AG04449 (cell line): ENCODE results near the gene INO80C.
"Not testable (repeated sequence)": the region's sequence is repeated elsewhere in the genome, so short reads cannot be mapped to it uniquely, and the experiment has no call there.

Experiments
- CTCF ChIA-PET: fragments of 350-600 bp; formaldehyde crosslinking; extraction: SDS; loops from one replicate; lab custom pipeline; 2021; ENCODE audit warnings: antibody characterized with exemption; lab: Yijun Ruan, JAX
- POLR2A ChIA-PET: fragments of 400-600, 350-600 bp; formaldehyde crosslinking; extraction: SDS; loops from one replicate; lab custom pipeline; 2020; ENCODE audit warnings: antibody characterized with exemption, inconsistent platforms; lab: Yijun Ruan, JAX
- DNase-seq: peaks from one replicate; pipeline ENCODE4 v3.0.0-alpha.2; 2010; ENCODE audit warnings: low read depth, low spot score
- H3K4me3 ChIP-seq: 2 replicates; pipeline ENCODE4 v1.5.1; 2011; ENCODE audit warnings: low read depth, mild to moderate bottlenecking, control low read depth, low read length
- TF ChIP-seq, protein P1 (sequence below): IDR thresholded peaks from one replicate; pipeline ENCODE4 v1.5.1; 2011; ENCODE audit warnings: mild to moderate bottlenecking, moderate library complexity, low read length, control low read depth, inconsistent platforms; ENCODE audit not compliant: insufficient read depth; ENCODE audit errors: missing control alignments

The INO80C gene

DNA sequence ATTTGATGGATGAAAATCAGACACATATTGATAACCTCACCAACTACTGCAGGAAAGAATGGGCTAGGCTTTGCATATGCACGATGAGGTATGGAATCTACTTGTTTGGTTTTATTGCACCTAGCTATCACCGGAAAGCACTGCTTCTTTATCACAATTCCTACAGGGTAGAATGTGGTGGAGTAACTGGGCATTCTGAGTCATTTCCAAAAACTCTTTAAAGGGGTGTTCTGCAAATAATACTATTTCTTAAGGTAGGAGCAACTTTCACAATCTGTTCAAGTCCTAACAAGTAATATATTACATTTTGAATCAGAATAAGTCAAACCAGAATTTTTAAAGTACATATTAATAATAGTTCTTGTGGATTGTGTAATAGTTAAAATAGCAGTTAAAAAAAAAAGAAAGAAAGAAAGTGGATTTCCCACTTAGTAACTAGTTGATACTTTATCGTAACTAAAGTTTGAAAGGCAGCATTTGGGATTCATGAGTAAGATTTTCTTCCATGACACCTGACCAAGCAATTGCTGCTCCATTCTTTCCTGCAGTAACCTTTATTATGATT lies 40.5 kb downstream of the INO80C start:
- ChIA-PET POLR2A (no interaction called here), CTCF (interaction anchor here (0.9 kb wide), 1 partner anchor 13 kb away, joined by 3 read pairs; no protein-coding TSS in a partner anchor)
- TF ChIP-seq, protein P1, sequence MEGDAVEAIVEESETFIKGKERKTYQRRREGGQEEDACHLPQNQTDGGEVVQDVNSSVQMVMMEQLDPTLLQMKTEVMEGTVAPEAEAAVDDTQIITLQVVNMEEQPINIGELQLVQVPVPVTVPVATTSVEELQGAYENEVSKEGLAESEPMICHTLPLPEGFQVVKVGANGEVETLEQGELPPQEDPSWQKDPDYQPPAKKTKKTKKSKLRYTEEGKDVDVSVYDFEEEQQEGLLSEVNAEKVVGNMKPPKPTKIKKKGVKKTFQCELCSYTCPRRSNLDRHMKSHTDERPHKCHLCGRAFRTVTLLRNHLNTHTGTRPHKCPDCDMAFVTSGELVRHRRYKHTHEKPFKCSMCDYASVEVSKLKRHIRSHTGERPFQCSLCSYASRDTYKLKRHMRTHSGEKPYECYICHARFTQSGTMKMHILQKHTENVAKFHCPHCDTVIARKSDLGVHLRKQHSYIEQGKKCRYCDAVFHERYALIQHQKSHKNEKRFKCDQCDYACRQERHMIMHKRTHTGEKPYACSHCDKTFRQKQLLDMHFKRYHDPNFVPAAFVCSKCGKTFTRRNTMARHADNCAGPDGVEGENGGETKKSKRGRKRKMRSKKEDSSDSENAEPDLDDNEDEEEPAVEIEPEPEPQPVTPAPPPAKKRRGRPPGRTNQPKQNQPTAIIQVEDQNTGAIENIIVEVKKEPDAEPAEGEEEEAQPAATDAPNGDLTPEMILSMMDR: no peak
- DNase-seq: no peak
- no peak overlapping the region for H3K4me3 ChIP-seq

DNA sequence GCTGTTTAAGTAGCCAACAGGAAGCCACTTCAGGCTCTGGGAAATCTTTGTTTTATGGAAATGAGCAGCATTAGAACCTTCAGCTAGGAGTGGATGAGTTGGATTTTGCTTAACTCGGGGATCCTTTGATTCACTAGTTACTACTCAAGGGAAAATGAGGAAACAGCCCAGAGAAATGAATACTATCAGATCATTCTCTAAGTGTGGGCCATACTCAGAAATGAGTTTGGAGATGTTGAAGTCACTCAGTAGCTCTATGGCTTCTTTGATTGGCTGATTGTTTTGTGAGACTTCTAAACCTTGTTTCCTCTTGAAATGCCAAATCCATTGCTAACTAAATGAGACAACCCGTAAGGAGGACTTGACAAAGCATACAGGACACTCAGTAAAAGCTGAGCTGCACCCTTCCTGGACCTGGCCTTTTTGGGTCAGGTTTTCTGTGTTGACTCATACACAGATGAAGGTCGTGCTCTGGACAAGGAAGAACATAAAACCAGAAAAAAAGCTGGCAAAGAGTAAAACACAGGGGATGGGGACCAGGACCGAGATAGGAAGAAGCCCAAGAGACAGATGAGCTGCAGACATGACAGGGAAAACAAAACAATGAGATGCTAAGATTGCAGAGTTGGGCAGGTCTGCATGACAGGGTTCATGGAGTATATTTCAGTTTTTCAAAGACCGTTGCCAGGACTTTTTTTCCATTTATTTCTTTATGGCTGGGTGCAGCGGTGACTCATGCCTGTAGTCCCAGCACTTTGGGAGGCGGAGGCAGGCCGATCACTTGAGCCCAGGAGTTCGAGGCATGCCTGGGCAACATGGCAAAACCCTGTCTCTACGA lies 41.6 kb downstream of the INO80C start:
- no peak for DNase-seq
- ChIA-PET CTCF (interaction anchor here (1.1 kb wide), 1 partner anchor 49 kb away, joined by 3 read pairs; no protein-coding TSS in a partner anchor), POLR2A (interaction anchor here (0.7 kb wide), 1 partner anchor 81 kb away, joined by 3 read pairs; no protein-coding TSS in a partner anchor)
- H3K4me3 ChIP-seq: no peak overlapping the region
- TF ChIP-seq, protein P1: no peak

DNA sequence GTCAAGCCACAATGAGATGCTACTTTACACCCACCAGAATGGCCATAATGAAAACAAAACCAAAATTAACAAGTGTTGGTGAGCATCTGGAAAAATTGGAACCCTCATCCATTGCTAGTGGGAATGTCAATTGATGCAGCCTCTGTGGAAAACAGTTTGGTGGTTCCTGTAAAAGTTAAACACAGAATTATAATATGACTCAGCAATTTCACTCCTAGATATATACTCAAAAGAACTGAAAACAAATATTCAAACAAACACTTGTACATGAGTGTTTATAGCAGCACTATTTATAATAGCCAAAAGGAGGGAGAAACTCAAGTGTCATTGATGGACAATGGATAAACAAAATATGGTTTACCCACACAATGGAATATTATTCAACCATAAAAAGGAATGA lies 43.0 kb downstream of the INO80C start:
- ChIA-PET POLR2A (no interaction called here), CTCF (no interaction called here)
- H3K4me3 ChIP-seq: no peak overlapping the region
- TF ChIP-seq, protein P1: no peak
- DNase-seq: no peak

DNA sequence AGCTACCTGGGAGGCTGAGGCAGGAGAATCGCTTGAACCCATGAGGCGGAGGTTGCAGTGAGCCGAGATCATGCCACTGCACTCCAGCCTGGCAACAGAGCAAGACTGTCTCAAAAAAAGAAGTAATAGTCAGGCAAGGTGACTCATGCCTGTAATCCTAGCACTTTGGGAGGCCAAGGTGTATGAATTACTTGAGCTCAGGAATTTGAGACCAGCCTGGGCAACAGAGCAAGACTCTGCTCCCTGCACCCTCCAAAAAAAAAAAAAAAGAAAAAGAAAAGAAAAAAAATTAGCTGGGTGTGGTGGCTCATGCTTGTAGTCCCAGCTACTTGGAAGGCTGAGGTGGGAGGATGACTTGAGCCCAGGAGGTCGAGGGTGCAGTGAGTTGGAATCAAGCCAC lies 44.7 kb downstream of the INO80C start:
- POLR2A ChIA-PET, H3K4me3 ChIP-seq, DNase-seq, CTCF ChIA-PET: not testable (repeated sequence)

DNA sequence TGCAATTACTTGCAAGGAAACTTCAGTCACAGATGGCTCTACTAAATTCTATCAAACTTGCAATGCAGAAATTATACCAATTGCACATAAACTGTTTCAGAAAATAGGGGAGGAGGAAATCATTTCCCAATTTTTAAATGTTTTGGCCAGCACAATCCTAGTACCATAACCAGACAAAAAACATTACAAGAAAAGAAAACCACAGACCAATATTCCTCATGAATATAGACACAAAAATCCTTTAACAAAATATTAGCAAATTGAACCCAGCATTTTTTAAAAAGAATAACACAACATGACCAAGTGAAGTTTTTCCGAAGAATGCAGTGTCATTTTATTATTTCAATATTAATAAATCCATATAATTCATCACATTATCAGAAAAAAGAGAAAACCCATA lies 45.8 kb downstream of the INO80C start:
- TF ChIP-seq, protein P1: no peak
- CTCF ChIA-PET: no interaction called here
- POLR2A ChIA-PET: no interaction called here
- no peak for DNase-seq
- no peak overlapping the region for H3K4me3 ChIP-seq

DNA sequence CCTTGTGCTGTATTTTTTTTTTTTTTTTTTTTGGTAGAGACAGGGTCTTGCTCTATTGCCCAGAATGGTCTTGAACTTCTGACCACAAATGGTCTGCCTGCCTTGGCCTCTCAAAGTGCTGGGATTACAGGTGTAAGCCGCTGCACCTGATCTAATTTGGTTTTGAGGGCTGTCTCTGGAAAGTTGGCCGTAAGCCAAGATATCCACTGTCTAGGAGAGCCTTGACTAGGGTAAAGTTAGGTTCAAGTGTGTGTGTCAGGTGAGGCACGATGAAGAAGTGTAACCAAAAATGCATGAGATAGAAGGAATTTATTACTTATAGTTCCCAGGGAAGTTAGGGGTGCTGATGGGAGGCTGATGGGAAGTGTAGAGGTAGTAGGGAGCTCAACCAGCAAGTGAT lies 46.7 kb downstream of the INO80C start:
- POLR2A ChIA-PET: no interaction called here
- DNase-seq: no peak
- no peak overlapping the region for H3K4me3 ChIP-seq
- CTCF ChIA-PET: no interaction called here
- TF ChIP-seq, protein P1: no peak

DNA sequence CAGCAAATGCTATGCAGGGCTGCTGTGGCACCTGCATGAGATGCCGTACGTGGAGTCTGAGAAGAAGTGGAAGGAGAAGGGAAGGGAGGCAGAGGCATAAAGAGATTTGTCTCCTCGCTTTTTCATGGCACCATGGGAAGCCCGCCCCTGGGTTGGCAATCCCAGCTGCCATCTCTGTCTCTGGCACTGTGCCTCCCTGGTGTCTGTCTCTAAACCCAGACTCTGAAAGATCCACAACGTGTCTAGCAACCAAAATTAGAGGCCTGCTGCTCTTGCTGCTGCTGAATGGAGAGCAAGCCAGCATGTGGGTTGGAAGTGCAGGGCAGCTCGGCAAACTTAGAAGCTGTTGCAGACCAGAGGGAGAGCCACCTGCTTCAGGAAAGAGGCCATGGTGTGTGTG lies 53.1 kb downstream of the INO80C start:
- CTCF ChIA-PET: no interaction called here
- no peak overlapping the region for H3K4me3 ChIP-seq
- TF ChIP-seq, protein P1: no peak
- POLR2A ChIA-PET: no interaction called here
- no peak for DNase-seq
